ENCODE data around the gene KIF13A. TPM values are rescaled to one million over a fixed set of nuclear protein-coding genes. Genes with fewer than 3 reads are reported as not detected.

KIF13A gene
- total RNA-seq, 1 experiment from 2014 or later = 19.7 TPM

DNA sequence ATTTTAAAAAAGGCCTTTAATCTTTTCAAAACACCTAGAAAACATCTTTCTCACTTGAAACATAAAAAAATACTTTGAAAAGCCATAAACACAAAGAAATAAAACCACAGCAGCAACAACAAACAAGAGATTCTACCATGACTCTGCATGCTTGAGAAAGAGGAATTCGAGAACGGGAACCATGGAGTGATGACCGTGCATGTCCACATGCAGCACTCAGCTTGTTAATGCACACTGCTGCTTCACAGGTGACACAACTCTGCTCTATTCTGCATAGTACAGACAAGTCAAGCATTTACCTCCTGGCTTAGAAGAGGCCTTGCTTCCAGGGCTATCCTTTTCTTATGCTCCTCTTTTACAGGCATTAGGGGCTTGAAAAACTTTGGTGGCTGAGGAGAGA, 215.8 kb downstream of the KIF13A start:
- POLR2A ChIA-PET (ENCODE audit: low non-redundant PET) = no interaction called here
- peaks cover 4% of the 10 kb centered on the region for H3K36me3 ChIP-seq (ENCODE audit: insufficient read depth, low read length, poor library complexity, severe bottlenecking)

DNA sequence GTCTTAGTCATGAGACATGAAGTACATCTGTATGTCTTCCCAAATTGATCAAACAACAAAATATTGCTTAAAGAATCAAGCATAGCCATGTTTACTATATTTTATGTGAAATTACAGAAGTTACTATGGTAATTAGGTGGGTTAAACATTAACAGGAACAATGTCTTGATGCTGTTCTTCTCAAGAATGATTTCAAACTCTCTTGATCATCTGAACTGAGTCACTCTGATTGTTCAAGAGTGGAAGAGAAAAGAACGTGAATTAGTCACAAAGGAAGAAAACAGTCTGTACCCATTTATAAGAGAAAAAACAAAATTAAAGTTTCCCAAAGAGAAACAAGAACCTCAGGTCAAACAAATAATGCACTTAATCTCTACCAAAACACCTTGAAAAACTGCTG, 218.6 kb downstream of the KIF13A start:
- Histone ChIP-seq H3K9me3 (ENCODE audit: low read depth, low read length, poor library complexity, severe bottlenecking) (no peaks in the 10 kb centered on the region), H3K27ac (ENCODE audit: low read depth, low read length, poor library complexity, severe bottlenecking) (no peak overlapping the region), H3K4me1 (ENCODE audit: insufficient read depth, low read length, poor library complexity, severe bottlenecking) (no peaks in the 10 kb centered on the region), H3K4me3 (ENCODE audit: low read depth, low read length, poor library complexity, severe bottlenecking) (no peak overlapping the region), H3K36me3 (ENCODE audit: insufficient read depth, low read length, poor library complexity, severe bottlenecking) (peaks cover 4% of the 10 kb centered on the region), H3K27me3 (replicated peaks; ENCODE audit: insufficient read depth, low read depth, low read length, poor library complexity) (no peaks in the 10 kb centered on the region)
- TF ChIP-seq, protein P1, sequence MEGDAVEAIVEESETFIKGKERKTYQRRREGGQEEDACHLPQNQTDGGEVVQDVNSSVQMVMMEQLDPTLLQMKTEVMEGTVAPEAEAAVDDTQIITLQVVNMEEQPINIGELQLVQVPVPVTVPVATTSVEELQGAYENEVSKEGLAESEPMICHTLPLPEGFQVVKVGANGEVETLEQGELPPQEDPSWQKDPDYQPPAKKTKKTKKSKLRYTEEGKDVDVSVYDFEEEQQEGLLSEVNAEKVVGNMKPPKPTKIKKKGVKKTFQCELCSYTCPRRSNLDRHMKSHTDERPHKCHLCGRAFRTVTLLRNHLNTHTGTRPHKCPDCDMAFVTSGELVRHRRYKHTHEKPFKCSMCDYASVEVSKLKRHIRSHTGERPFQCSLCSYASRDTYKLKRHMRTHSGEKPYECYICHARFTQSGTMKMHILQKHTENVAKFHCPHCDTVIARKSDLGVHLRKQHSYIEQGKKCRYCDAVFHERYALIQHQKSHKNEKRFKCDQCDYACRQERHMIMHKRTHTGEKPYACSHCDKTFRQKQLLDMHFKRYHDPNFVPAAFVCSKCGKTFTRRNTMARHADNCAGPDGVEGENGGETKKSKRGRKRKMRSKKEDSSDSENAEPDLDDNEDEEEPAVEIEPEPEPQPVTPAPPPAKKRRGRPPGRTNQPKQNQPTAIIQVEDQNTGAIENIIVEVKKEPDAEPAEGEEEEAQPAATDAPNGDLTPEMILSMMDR (conservative IDR thresholded peaks at IDR 0.05; ENCODE audit: low read depth, low read length) = no peak
- no peak for TF ChIP-seq EZH2 (IDR thresholded peaks at IDR 0.05; ENCODE audit: borderline replicate concordance, low read depth, low read length, poor library complexity, severe bottlenecking)
- POLR2A ChIA-PET (ENCODE audit: low non-redundant PET) = no interaction called here
- DNase-seq (ENCODE audit: low spot score) = no peak
- CTCF ChIA-PET = no interaction called here
- intact Hi-C loops (cut with micrococcal nuclease; ENCODE audit: unreplicated experiment) = no loop called here
- no TSS peak for BruUV-seq (replicated peaks)

More for the DNA sequence above, 215.8 kb downstream of the KIF13A start:
- no TSS peak for BruUV-seq (replicated peaks)
- DNase-seq (ENCODE audit: low spot score) = no peak
- CTCF ChIA-PET = no interaction called here
- no peaks in the 10 kb centered on the region for H3K27me3 ChIP-seq (replicated peaks; ENCODE audit: insufficient read depth, low read depth, low read length, poor library complexity)
- no peaks in the 10 kb centered on the region for H3K4me1 ChIP-seq (ENCODE audit: insufficient read depth, low read length, poor library complexity, severe bottlenecking)
- no peaks in the 10 kb centered on the region for H3K9me3 ChIP-seq (ENCODE audit: low read depth, low read length, poor library complexity, severe bottlenecking)
- TF ChIP-seq EZH2 (IDR thresholded peaks at IDR 0.05; ENCODE audit: borderline replicate concordance, low read depth, low read length, poor library complexity, severe bottlenecking) = no peak
- TF ChIP-seq, protein P1 (conservative IDR thresholded peaks at IDR 0.05; ENCODE audit: low read depth, low read length) = no peak
- intact Hi-C loops (cut with micrococcal nuclease; ENCODE audit: unreplicated experiment) = no loop called here
- no peak overlapping the region for H3K4me3 ChIP-seq (ENCODE audit: low read depth, low read length, poor library complexity, severe bottlenecking)
- H3K27ac ChIP-seq (ENCODE audit: low read depth, low read length, poor library complexity, severe bottlenecking) = no peak overlapping the region

DNA sequence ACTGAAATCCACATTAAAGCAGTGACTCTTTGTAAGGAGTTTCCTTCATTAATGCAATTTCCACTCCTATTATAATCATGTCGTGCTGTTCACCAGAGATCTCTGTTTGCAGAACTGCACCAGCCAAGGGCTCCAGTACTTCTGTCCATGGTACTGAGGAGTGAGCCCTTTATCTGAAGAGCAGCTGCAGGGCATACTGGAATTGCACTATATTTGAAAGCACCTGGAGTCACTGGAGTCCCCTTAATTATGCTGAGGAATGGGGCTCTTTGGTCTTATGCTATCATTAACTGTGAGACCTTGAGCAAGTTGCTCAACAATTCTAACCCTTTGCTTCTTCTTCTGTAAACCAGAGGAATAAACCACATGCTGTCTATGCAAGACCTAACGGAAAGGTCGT, 219.0 kb downstream of the KIF13A start:
- H3K36me3 ChIP-seq (ENCODE audit: insufficient read depth, low read length, poor library complexity, severe bottlenecking) = peaks cover 4% of the 10 kb centered on the region
- H3K27me3 ChIP-seq (replicated peaks; ENCODE audit: insufficient read depth, low read depth, low read length, poor library complexity) = no peaks in the 10 kb centered on the region
- H3K9me3 ChIP-seq (ENCODE audit: low read depth, low read length, poor library complexity, severe bottlenecking) = no peaks in the 10 kb centered on the region
- ChIA-PET POLR2A (ENCODE audit: low non-redundant PET) (no interaction called here), CTCF (no interaction called here)
- H3K4me1 ChIP-seq (ENCODE audit: insufficient read depth, low read length, poor library complexity, severe bottlenecking) = no peaks in the 10 kb centered on the region
- H3K4me3 ChIP-seq (ENCODE audit: low read depth, low read length, poor library complexity, severe bottlenecking) = no peak overlapping the region
- H3K27ac ChIP-seq (ENCODE audit: low read depth, low read length, poor library complexity, severe bottlenecking) = no peak overlapping the region
- BruUV-seq (replicated peaks) = no TSS peak
- DNase-seq (ENCODE audit: low spot score) = peak; percentile 23
- intact Hi-C loops (cut with micrococcal nuclease; ENCODE audit: unreplicated experiment) = no loop called here
- TF ChIP-seq, protein P1 (conservative IDR thresholded peaks at IDR 0.05; ENCODE audit: low read depth, low read length) = no peak
- TF ChIP-seq EZH2 (IDR thresholded peaks at IDR 0.05; ENCODE audit: borderline replicate concordance, low read depth, low read length, poor library complexity, severe bottlenecking) = no peak

All from A673 (cell line).